HUES48 (cell line): ENCODE results near the gene SLC7A14.

Source experiments
- H3K27ac ChIP-seq: one replicate; pipeline ENCODE4 v1.7.0; 2013; ENCODE audit warnings: low read depth, low read length, inconsistent platforms
- H3K27me3 ChIP-seq: 2 replicates; pipeline ENCODE4 v1.6.1; 2013; ENCODE audit warnings: mild to moderate bottlenecking, low read length; ENCODE audit not compliant: control insufficient read depth, insufficient read depth
- H3K36me3 ChIP-seq: 2 replicates; pipeline ENCODE4 v1.6.1; 2013; ENCODE audit warnings: low read length; ENCODE audit not compliant: control insufficient read depth, insufficient read depth
- H3K4me1 ChIP-seq: 2 replicates; pipeline ENCODE4 v1.6.1; 2013; ENCODE audit warnings: mild to moderate bottlenecking, low read length; ENCODE audit not compliant: control insufficient read depth, insufficient read depth
- H3K4me3 ChIP-seq: 2 replicates; pipeline ENCODE4 v1.5.1; 2013; ENCODE audit warnings: mild to moderate bottlenecking, low read depth, low read length
- H3K9ac ChIP-seq: 2 replicates; pipeline ENCODE4 v1.6.1; 2013; ENCODE audit warnings: mild to moderate bottlenecking, low read depth, low read length, moderate library complexity
- H3K9me3 ChIP-seq: 2 replicates; pipeline ENCODE4 v1.6.1; 2013; ENCODE audit warnings: low read length; ENCODE audit not compliant: control insufficient read depth, insufficient read depth

The SLC7A14 gene

DNA sequence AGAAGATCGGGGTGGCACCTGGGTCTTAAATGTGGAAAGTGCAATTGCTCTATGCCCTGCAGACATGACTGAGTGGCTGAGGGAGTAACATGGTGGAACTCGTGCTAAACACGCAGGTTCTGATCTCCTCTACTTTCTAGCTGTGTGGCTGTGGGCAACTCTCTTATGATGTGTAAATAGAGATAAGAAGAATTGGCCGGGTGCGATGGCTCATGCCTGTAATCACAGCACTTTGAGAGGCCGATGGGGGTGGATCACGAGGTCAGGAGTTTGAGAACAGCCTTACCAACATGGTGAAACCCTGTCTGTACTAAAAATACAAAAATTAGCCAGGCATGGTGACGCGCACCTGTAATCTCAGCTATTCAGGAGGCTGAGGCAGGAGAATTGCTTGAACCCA, 99.5 kb downstream of the SLC7A14 start:
- Histone ChIP-seq H3K9ac (no peak overlapping the region), H3K4me3 (no peak overlapping the region), H3K27me3 (no peaks in the 10 kb centered on the region), H3K4me1 (peaks cover 7% of the 10 kb centered on the region; the same call in 1 of the 2 replicates), H3K27ac (no peak overlapping the region), H3K36me3 (no peaks in the 10 kb centered on the region), H3K9me3 (no peaks in the 10 kb centered on the region)

DNA sequence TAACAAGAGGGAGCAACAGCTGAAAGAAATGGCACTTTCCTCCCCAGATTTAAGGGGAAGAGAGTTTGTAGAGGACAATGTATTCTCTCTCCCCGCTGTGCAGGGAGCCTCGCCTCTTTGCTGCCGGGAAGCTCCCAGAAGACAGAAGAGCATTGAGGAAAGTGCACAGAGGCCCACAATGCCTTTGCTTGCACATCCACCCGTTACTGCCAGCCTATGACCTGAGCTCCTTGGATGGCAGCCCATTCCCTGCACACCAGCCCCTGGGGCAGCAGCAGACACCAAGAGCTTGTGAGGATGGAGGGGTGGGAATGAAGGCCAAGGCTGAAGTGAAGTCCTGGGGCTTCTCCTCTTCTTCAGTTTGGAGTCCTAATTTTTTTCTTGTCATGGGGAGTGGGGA, 100.2 kb downstream of the SLC7A14 start:
- Histone ChIP-seq H3K27me3 (no peaks in the 10 kb centered on the region), H3K4me3 (no peak overlapping the region), H3K36me3 (no peaks in the 10 kb centered on the region), H3K4me1 (peaks cover 7% of the 10 kb centered on the region; the same call in 1 of the 2 replicates), H3K27ac (no peak overlapping the region), H3K9ac (no peak overlapping the region), H3K9me3 (no peaks in the 10 kb centered on the region)

DNA sequence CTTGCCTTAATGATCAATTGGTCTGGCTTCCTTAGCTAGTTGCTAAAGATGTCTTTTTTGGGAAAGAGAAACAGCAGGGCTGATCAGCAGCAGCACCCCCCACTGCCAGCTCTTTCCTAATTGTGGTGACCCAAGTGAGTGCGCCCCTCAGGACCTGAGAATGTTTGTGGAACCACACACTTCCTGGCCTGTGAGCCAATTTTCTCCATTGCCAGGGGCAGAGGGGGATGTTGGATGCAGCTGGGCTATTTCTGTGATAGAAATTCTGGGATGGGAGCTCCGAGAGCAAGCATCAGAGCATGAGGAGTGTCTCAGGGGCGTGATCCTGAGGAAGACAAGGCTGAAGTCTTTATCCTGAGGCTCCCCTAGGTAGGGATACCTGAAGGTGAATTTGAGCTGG, 100.6 kb downstream of the SLC7A14 start:
- Histone ChIP-seq H3K9ac (no peak overlapping the region), H3K36me3 (no peaks in the 10 kb centered on the region), H3K27ac (no peak overlapping the region), H3K4me3 (no peak overlapping the region), H3K27me3 (no peaks in the 10 kb centered on the region), H3K9me3 (no peaks in the 10 kb centered on the region), H3K4me1 (peaks cover 7% of the 10 kb centered on the region; the same call in 1 of the 2 replicates)

DNA sequence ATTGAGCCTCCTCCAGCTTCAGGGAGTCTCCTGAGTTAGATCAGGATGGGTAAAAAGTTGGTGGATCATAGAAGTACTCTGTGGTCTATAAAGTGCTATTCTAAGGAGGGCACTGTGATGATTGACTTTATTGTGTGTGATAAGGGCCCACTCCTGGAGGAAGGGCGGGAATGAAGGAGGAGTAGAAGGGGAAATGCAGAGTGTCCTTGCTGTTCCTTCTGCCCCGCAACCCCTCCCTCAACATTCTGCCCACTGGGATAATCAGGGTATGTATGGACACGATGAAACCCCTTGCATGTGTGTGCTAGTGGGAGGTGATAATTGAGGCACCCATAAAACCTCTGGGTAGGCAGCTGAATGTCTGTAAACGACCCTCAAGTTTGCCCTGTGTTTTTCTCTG, 101.0 kb downstream of the SLC7A14 start:
- no peak overlapping the region for H3K9ac ChIP-seq
- H3K27me3 ChIP-seq, result no peaks in the 10 kb centered on the region
- no peaks in the 10 kb centered on the region for H3K36me3 ChIP-seq
- H3K27ac ChIP-seq, result no peak overlapping the region
- peaks cover 7% of the 10 kb centered on the region; the same call in 1 of the 2 replicates for H3K4me1 ChIP-seq
- H3K9me3 ChIP-seq, result no peaks in the 10 kb centered on the region
- H3K4me3 ChIP-seq, result no peak overlapping the region

- no peaks in the 10 kb centered on the region for H3K9me3 ChIP-seq
- no peak overlapping the region for H3K4me3 ChIP-seq
- no peaks in the 10 kb centered on the region for H3K27me3 ChIP-seq
Observed at GRCh38 chr3:170483485-170484262, 102.2 kb downstream of the SLC7A14 start.

GRCh38 chr3:170482199-170482598, 103.7 kb downstream of the SLC7A14 start:
- H3K27me3 ChIP-seq, result no peaks in the 10 kb centered on the region
- no peak overlapping the region for H3K27ac ChIP-seq
- no peak overlapping the region for H3K9ac ChIP-seq
- H3K4me3 ChIP-seq, result no peak overlapping the region
- peaks cover 5% of the 10 kb centered on the region; the same call in 1 of the 2 replicates for H3K4me1 ChIP-seq
- H3K9me3 ChIP-seq, result no peaks in the 10 kb centered on the region
- no peaks in the 10 kb centered on the region for H3K36me3 ChIP-seq

More at GRCh38 chr3:170483485-170484262, 102.2 kb downstream of the SLC7A14 start:
- Histone ChIP-seq H3K9ac (no peak overlapping the region), H3K36me3 (no peaks in the 10 kb centered on the region), H3K4me1 (peaks cover 7% of the 10 kb centered on the region; the same call in 1 of the 2 replicates), H3K27ac (no peak overlapping the region)

DNA sequence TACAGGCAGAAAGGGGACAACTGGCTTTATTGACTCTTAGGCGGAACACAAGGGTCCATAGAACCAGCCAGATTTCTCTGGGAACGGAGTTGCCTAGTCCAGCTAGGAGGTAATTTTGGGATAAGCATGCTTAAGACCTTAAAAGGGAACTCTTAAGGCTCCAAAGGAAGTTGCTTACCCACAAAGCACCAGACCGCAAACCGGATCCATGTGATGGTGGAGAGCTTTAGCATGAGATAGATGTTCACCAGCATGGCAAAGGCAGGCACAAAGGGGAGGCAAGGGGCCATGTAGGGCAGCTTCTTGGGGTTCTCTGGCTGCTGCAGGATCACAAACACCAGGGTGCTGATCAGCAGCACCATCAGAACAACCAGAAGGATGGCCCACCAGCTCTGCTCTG, 105.8 kb downstream of the SLC7A14 start:
- H3K9ac ChIP-seq, result no peak overlapping the region
- no peaks in the 10 kb centered on the region for H3K9me3 ChIP-seq
- H3K36me3 ChIP-seq, result no peaks in the 10 kb centered on the region
- H3K4me1 ChIP-seq, result peaks cover 8% of the 10 kb centered on the region
- no peak overlapping the region for H3K27ac ChIP-seq
- H3K4me3 ChIP-seq, result no peak overlapping the region
- H3K27me3 ChIP-seq, result no peaks in the 10 kb centered on the region

GRCh38 chr3:170477395-170477794, 108.5 kb downstream of the SLC7A14 start:
- Histone ChIP-seq H3K4me3 (no peak overlapping the region), H3K9me3 (no peaks in the 10 kb centered on the region), H3K27ac (no peak overlapping the region), H3K4me1 (peaks cover 11% of the 10 kb centered on the region), H3K36me3 (no peaks in the 10 kb centered on the region), H3K9ac (no peak overlapping the region), H3K27me3 (no peaks in the 10 kb centered on the region)

DNA sequence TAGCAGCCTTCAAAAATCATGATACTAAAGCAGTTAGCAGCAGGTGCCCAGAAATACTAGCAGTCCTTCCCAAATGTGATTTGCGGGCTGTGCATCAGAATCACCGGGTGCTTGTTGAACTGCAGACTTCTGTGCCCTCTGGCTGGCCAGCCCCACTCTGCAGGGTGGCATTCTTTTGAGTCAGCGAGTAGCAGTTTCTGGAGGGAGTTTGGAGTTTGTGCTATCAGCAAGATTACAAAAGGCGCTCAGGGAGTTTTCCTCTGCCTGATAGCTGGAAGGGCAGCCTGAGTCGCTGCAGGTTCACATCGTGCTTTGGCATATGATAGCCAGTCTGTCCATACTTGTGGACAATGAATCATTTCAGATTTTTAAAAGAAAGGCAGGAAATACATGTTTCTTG, 109.6 kb downstream of the SLC7A14 start:
- Histone ChIP-seq H3K9me3 (no peaks in the 10 kb centered on the region), H3K27me3 (no peaks in the 10 kb centered on the region), H3K9ac (no peak overlapping the region), H3K4me1 (peaks cover 11% of the 10 kb centered on the region), H3K36me3 (no peaks in the 10 kb centered on the region), H3K27ac (no peak overlapping the region), H3K4me3 (no peak overlapping the region)

DNA sequence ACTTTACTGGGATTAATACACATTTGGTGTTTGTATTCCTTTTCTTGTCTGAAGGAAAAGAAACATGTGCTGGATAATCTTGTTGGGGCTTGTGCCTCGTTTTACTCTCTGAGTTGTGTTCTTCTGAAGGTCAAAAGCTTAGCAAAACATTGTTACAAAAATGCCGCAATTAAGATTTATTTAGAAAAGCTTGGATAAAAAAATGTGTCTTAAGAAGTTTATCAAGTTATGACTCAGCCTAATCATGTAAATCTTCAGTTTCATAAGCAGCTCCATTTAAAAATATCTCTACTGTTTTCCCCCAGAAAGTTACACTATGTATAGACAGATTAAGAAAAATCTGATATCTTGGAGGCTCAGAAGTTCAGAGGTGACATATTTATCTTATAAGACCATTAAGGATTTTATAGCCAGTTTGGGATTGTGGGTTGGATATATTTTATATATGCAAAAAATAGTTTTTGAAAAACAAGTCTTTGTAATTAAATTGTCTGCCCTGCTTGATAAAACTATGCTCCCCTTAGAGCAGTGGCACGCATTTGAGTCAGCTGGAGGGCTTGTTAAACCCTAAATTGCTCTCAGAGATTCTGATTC, 110.7 kb downstream of the SLC7A14 start:
- Histone ChIP-seq H3K4me3 (no peak overlapping the region), H3K27ac (no peak overlapping the region), H3K36me3 (no peaks in the 10 kb centered on the region), H3K9me3 (no peaks in the 10 kb centered on the region), H3K9ac (no peak overlapping the region), H3K27me3 (no peaks in the 10 kb centered on the region), H3K4me1 (peaks cover 16% of the 10 kb centered on the region)

- Histone ChIP-seq H3K9me3 (no peaks in the 10 kb centered on the region), H3K36me3 (no peaks in the 10 kb centered on the region), H3K9ac (no peak overlapping the region), H3K4me1 (peaks cover 23% of the 10 kb centered on the region), H3K4me3 (no peak overlapping the region), H3K27ac (no peak overlapping the region), H3K27me3 (no peaks in the 10 kb centered on the region)
Observed at GRCh38 chr3:170473358-170473757, 112.5 kb downstream of the SLC7A14 start.
